GM12875 (cell line): ENCODE measurements around the gene TET3.

Experiments
- H3K4me3 ChIP-seq: one replicate; pipeline ENCODE4 v1.5.1; 2011; ENCODE audit warnings: low read depth, low read length, control low read depth
- CTCF ChIP-seq: IDR thresholded peaks from 2 replicates; pipeline ENCODE4 v1.5.1; 2011; ENCODE audit warnings: low read depth, mild to moderate bottlenecking, control low read depth, inconsistent platforms, low read length, moderate library complexity, borderline replicate concordance; ENCODE audit not compliant: insufficient read depth

TET3 gene

GRCh38 chr2:73952499-73953446 lies 31.9 kb upstream of the TET3 start:
- no peak for TF ChIP-seq CTCF
- H3K4me3 ChIP-seq, result no peak overlapping the region

GRCh38 chr2:73956218-73956865 lies 28.4 kb upstream of the TET3 start:
- H3K4me3 ChIP-seq, result no peak overlapping the region
- no peak for TF ChIP-seq CTCF

GRCh38 chr2:73961274-73961673 lies 23.4 kb upstream of the TET3 start:
- no peak for TF ChIP-seq CTCF

GRCh38 chr2:73961823-73962615 lies 22.7 kb upstream of the TET3 start:
- TF ChIP-seq CTCF, result no peak
- no peak overlapping the region for H3K4me3 ChIP-seq

More at GRCh38 chr2:73961274-73961673, 23.4 kb upstream of the TET3 start:
- no peak overlapping the region for H3K4me3 ChIP-seq

GRCh38 chr2:73962798-73963197 lies 21.9 kb upstream of the TET3 start:
- TF ChIP-seq CTCF, result no peak

GRCh38 chr2:73963385-73964120 lies 21.2 kb upstream of the TET3 start:
- no peak for TF ChIP-seq CTCF
- H3K4me3 ChIP-seq, result no peak overlapping the region

More at GRCh38 chr2:73962798-73963197, 21.9 kb upstream of the TET3 start:
- no peak overlapping the region for H3K4me3 ChIP-seq
